ENCODE results near the gene PCDHGB6. TPM values are rescaled to one million over a fixed set of nuclear protein-coding genes. Genes with fewer than 3 reads are reported as not detected.

Gene PCDHGB6
- total RNA-seq, 1 experiment from 2014 or later: 0.22 TPM

- Histone ChIP-seq H3K4me1 (ENCODE audit: control insufficient read depth in 1 of 2, insufficient read depth in 2 of 2, low read length in 2 of 2) (no peaks in the 10 kb centered on the region), H3K9me3 (ENCODE audit: control insufficient read depth in 1 of 2, insufficient read depth in 1 of 2, low read depth in 1 of 2, low read length in 2 of 2) (peaks cover 0 to 8% of the 10 kb centered on the region in 2 experiments; a peak in 2 of 4 replicates), H3K36me3 (ENCODE audit: control insufficient read depth in 1 of 2, insufficient read depth in 2 of 2, low read length in 2 of 2) (no peaks in the 10 kb centered on the region), H4K20me1 (ENCODE audit: insufficient read depth) (no peaks in the 10 kb centered on the region), H3K4me2 (ENCODE audit: low read length) (no peak overlapping the region), H3K79me2 (ENCODE audit: insufficient read depth, low read length) (no peaks in the 10 kb centered on the region), H2AFZ (ENCODE audit: low read depth, low read length, poor library complexity, severe bottlenecking) (no peak overlapping the region), H3K9ac (ENCODE audit: low read length) (no peak overlapping the region), H3K9me2 (ENCODE audit: insufficient read depth) (no peaks in the 10 kb centered on the region), H3K27ac (ENCODE audit: low read depth, low read length) (no peak overlapping the region), H3K27me3 (ENCODE audit: insufficient read depth, low read length) (no peaks in the 10 kb centered on the region), H3K4me3 (replicated peaks in 1 of 2; ENCODE audit: low read depth in 1 of 2, low read length in 2 of 2) (no peak overlapping the region)
- ChIA-PET POLR2A (no interaction called here), CTCF (no interaction called here), RAD21 (ENCODE audit: low non-redundant PET in 1 of 2, low total read pairs in 2 of 2, uncharacterized antibody in 2 of 2, unreplicated experiment in 2 of 2) (no interaction called here)
- DNase-seq (ENCODE audit: low read depth, low spot score) (no peak), ATAC-seq (no peak)
- BruUV-seq (replicated peaks): no TSS peak
- no peak for TF ChIP-seq SIN3A (IDR thresholded peaks at IDR 0.05; ENCODE audit: low read depth)
- no peak for TF ChIP-seq JUND (IDR thresholded peaks at IDR 0.05)
- no peak for TF ChIP-seq CEBPB (IDR thresholded peaks at IDR 0.05; ENCODE audit: low read depth)
- no peak for TF ChIP-seq ELF1 (IDR thresholded peaks at IDR 0.05; ENCODE audit: borderline replicate concordance, low read depth)
- no peak for TF ChIP-seq CBX3 (IDR thresholded peaks at IDR 0.05; ENCODE audit: low read depth)
- TF ChIP-seq REST (IDR thresholded peaks at IDR 0.05; ENCODE audit: low read depth): no peak
- no peak for TF ChIP-seq POLR2AphosphoS5 (IDR thresholded peaks at IDR 0.05; ENCODE audit: low read depth, low read length)
- TF ChIP-seq YY1 (IDR thresholded peaks at IDR 0.05; ENCODE audit: extremely low read depth, insufficient replicate concordance, low read depth, low read length): no peak
- TF ChIP-seq, protein P1, sequence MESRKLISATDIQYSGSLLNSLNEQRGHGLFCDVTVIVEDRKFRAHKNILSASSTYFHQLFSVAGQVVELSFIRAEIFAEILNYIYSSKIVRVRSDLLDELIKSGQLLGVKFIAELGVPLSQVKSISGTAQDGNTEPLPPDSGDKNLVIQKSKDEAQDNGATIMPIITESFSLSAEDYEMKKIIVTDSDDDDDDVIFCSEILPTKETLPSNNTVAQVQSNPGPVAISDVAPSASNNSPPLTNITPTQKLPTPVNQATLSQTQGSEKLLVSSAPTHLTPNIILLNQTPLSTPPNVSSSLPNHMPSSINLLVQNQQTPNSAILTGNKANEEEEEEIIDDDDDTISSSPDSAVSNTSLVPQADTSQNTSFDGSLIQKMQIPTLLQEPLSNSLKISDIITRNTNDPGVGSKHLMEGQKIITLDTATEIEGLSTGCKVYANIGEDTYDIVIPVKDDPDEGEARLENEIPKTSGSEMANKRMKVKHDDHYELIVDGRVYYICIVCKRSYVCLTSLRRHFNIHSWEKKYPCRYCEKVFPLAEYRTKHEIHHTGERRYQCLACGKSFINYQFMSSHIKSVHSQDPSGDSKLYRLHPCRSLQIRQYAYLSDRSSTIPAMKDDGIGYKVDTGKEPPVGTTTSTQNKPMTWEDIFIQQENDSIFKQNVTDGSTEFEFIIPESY (IDR thresholded peaks at IDR 0.05; ENCODE audit: extremely low read depth, insufficient replicate concordance, low read length): no peak
- TF ChIP-seq CTCF (IDR thresholded peaks at IDR 0.05 in 2 of 3, conservative IDR thresholded peaks at IDR 0.05 in 1 of 3; ENCODE audit: borderline replicate concordance in 1 of 3, insufficient read depth in 1 of 3, low read depth in 2 of 3, low read length in 2 of 3): no peak
- TF ChIP-seq MAX (IDR thresholded peaks at IDR 0.05): no peak
- no peak for TF ChIP-seq ZNF274 (IDR thresholded peaks at IDR 0.05; ENCODE audit: low read depth, low read length)
- TF ChIP-seq EZH2 (IDR thresholded peaks at IDR 0.05): no peak
- TF ChIP-seq RAD21 (IDR thresholded peaks at IDR 0.05; ENCODE audit: low read depth): no peak
- no peak for TF ChIP-seq SP1 (IDR thresholded peaks at IDR 0.05; ENCODE audit: low read depth)
- TF ChIP-seq TCF7L2 (IDR thresholded peaks at IDR 0.05; ENCODE audit: borderline replicate concordance, extremely low read depth, insufficient read depth, insufficient read length): no peak
- no peak for TF ChIP-seq SRF (IDR thresholded peaks at IDR 0.05; ENCODE audit: low read depth)
- intact Hi-C loops (cut with micrococcal nuclease): no loop called here
Measured at GRCh38 chr5:141434006-141434405, 26.2 kb downstream of the PCDHGB6 start.

Measured in HCT116 (cell line).